ENCODE results near the gene PIK3C3.

Gene PIK3C3

DNA sequence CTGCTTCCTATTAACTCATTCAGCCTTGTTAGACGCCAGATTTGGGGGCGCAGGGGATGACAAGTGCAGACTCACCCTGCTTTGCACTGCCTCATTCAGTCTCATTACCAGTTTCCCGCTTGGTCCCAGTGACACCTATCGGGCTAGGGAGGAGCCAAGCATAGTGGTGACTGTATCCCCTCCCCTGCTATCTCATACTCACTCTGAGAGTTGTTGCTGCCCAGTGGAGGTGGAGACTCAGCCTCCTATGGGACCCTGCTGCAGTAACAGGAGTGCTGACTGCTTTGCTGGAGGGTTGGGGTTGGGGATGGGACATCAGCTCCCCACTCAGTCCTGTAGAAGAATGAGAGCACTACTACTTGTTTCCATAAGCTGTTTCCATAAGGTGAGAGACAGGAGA lies 21.3 kb upstream of the PIK3C3 start:
- WGBS, 2 experiments (ENCODE audit: insufficient coverage in 2 of 2), result 100% methylated on average over 2 of the region's 4 CpGs; no CpG with 5 or more reads in 1 of the 2 experiments
- H3K27ac ChIP-seq (ENCODE audit: low read depth, low read length, severe bottlenecking), result no peak overlapping the region
- H3K9me3 ChIP-seq (ENCODE audit: control insufficient read depth, low read length), result no peaks in the 10 kb centered on the region

GRCh38 chr18:41936471-41937134 lies 18.4 kb upstream of the PIK3C3 start:
- Histone ChIP-seq H3K4me1 (ENCODE audit: control insufficient read depth, insufficient read depth, low read length, poor library complexity, severe bottlenecking) (peaks cover 38% of the 10 kb centered on the region), H3K9me3 (ENCODE audit: control insufficient read depth, low read length) (no peaks in the 10 kb centered on the region), H3K27ac (ENCODE audit: low read depth, low read length, severe bottlenecking) (no peak overlapping the region), H3K4me3 (ENCODE audit: extremely low read depth, insufficient read depth, low read length, poor library complexity, severe bottlenecking) (no peak overlapping the region), H3K36me3 (ENCODE audit: control insufficient read depth, insufficient read depth, low read length) (no peaks in the 10 kb centered on the region)
- WGBS, 2 experiments (ENCODE audit: insufficient coverage in 2 of 2), result 71 to 88% methylated on average over 1 of the region's 2 CpGs

More for the DNA sequence above, 21.3 kb upstream of the PIK3C3 start:
- Histone ChIP-seq H3K4me3 (ENCODE audit: extremely low read depth, insufficient read depth, low read length, poor library complexity, severe bottlenecking) (no peak overlapping the region), H3K4me1 (ENCODE audit: control insufficient read depth, insufficient read depth, low read length, poor library complexity, severe bottlenecking) (peaks cover 13% of the 10 kb centered on the region), H3K36me3 (ENCODE audit: control insufficient read depth, insufficient read depth, low read length) (no peaks in the 10 kb centered on the region)

- WGBS, 2 experiments (ENCODE audit: insufficient coverage in 2 of 2), result 100% methylated on average over 1 of the region's 2 CpGs; no CpG with 5 or more reads in 1 of the 2 experiments
- Histone ChIP-seq H3K4me1 (ENCODE audit: control insufficient read depth, insufficient read depth, low read length, poor library complexity, severe bottlenecking) (peaks cover 45% of the 10 kb centered on the region), H3K27ac (ENCODE audit: low read depth, low read length, severe bottlenecking) (peak overlapping the region; percentile 94), H3K9me3 (ENCODE audit: control insufficient read depth, low read length) (no peaks in the 10 kb centered on the region), H3K36me3 (ENCODE audit: control insufficient read depth, insufficient read depth, low read length) (no peaks in the 10 kb centered on the region), H3K4me3 (ENCODE audit: extremely low read depth, insufficient read depth, low read length, poor library complexity, severe bottlenecking) (no peak overlapping the region)
These were observed 16.6 kb upstream of the PIK3C3 start for GRCh38 chr18:41938445-41938844.

GRCh38 chr18:41939326-41939725 lies 15.7 kb upstream of the PIK3C3 start:
- no peaks in the 10 kb centered on the region for H3K9me3 ChIP-seq (ENCODE audit: control insufficient read depth, low read length)
- H3K4me1 ChIP-seq (ENCODE audit: control insufficient read depth, insufficient read depth, low read length, poor library complexity, severe bottlenecking), result peaks cover 45% of the 10 kb centered on the region
- peak overlapping the region; percentile 94 for H3K27ac ChIP-seq (ENCODE audit: low read depth, low read length, severe bottlenecking)
- 80 to 100% methylated on average over 1 of the region's 1 CpG for WGBS, 2 experiments (ENCODE audit: insufficient coverage in 2 of 2)
- H3K36me3 ChIP-seq (ENCODE audit: control insufficient read depth, insufficient read depth, low read length), result no peaks in the 10 kb centered on the region
- no peak overlapping the region for H3K4me3 ChIP-seq (ENCODE audit: extremely low read depth, insufficient read depth, low read length, poor library complexity, severe bottlenecking)

GRCh38 chr18:41940506-41941215 lies 14.4 kb upstream of the PIK3C3 start:
- H3K4me1 ChIP-seq (ENCODE audit: control insufficient read depth, insufficient read depth, low read length, poor library complexity, severe bottlenecking), result peaks cover 45% of the 10 kb centered on the region
- peak overlapping the region; percentile 94 for H3K27ac ChIP-seq (ENCODE audit: low read depth, low read length, severe bottlenecking)
- 85 to 90% methylated on average over 1 to 2 of the region's 6 CpGs for whole genome bisulfite sequencing, 2 experiments (ENCODE audit: insufficient coverage in 2 of 2)
- no peaks in the 10 kb centered on the region for H3K36me3 ChIP-seq (ENCODE audit: control insufficient read depth, insufficient read depth, low read length)
- no peak overlapping the region for H3K4me3 ChIP-seq (ENCODE audit: extremely low read depth, insufficient read depth, low read length, poor library complexity, severe bottlenecking)
- no peaks in the 10 kb centered on the region for H3K9me3 ChIP-seq (ENCODE audit: control insufficient read depth, low read length)

GRCh38 chr18:41942254-41942653 lies 12.8 kb upstream of the PIK3C3 start:
- H3K9me3 ChIP-seq (ENCODE audit: control insufficient read depth, low read length), result no peaks in the 10 kb centered on the region
- WGBS, 2 experiments (ENCODE audit: insufficient coverage in 2 of 2), result 86 to 100% methylated on average over 2 of the region's 2 CpGs
- no peak overlapping the region for H3K4me3 ChIP-seq (ENCODE audit: extremely low read depth, insufficient read depth, low read length, poor library complexity, severe bottlenecking)

DNA sequence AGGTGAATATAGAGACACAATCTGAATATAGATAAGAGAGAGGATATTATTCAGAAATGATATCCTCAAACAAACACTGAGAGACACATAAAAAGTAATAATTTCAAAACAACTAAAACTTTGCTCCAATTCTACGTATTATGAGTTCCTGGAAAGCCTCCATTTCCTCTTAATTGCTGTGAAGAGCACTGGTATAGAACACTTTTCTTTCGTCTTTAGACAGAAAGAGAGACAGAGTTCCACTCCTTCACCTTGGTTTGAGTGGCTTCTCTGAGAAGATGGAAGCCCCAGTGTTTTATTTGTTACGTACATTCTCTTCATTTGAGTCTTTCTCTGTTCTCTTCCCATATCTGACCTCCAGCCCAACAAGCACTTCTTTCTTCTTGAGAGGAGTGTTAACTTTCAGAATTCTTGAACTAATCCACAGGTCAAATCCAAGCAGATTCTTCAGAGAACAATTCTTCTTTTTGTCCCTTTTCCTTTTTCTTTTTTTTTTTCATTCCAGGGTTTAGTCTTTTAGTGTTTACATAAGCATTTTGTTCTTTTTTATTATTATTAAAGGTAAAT lies 6.4 kb upstream of the PIK3C3 start:
- Histone ChIP-seq H3K9me3 (ENCODE audit: control insufficient read depth, low read length) (no peaks in the 10 kb centered on the region), H3K36me3 (ENCODE audit: control insufficient read depth, insufficient read depth, low read length) (no peaks in the 10 kb centered on the region), H3K4me3 (ENCODE audit: extremely low read depth, insufficient read depth, low read length, poor library complexity, severe bottlenecking) (no peak overlapping the region), H3K27ac (ENCODE audit: low read depth, low read length, severe bottlenecking) (no peak overlapping the region), H3K4me1 (ENCODE audit: control insufficient read depth, insufficient read depth, low read length, poor library complexity, severe bottlenecking) (no peaks in the 10 kb centered on the region)
- WGBS, 2 experiments (ENCODE audit: insufficient coverage in 2 of 2), result 89% methylated on average over 2 of the region's 3 CpGs

More at GRCh38 chr18:41942254-41942653, 12.8 kb upstream of the PIK3C3 start:
- Histone ChIP-seq H3K36me3 (ENCODE audit: control insufficient read depth, insufficient read depth, low read length) (no peaks in the 10 kb centered on the region), H3K27ac (ENCODE audit: low read depth, low read length, severe bottlenecking) (no peak overlapping the region), H3K4me1 (ENCODE audit: control insufficient read depth, insufficient read depth, low read length, poor library complexity, severe bottlenecking) (peaks cover 39% of the 10 kb centered on the region)

- 60% methylated on average over 1 of the region's 2 CpGs; no CpG with 5 or more reads in 1 of the 2 experiments for WGBS, 2 experiments (ENCODE audit: insufficient coverage in 2 of 2)
- Histone ChIP-seq H3K4me3 (ENCODE audit: extremely low read depth, insufficient read depth, low read length, poor library complexity, severe bottlenecking) (no peak overlapping the region), H3K4me1 (ENCODE audit: control insufficient read depth, insufficient read depth, low read length, poor library complexity, severe bottlenecking) (no peaks in the 10 kb centered on the region), H3K27ac (ENCODE audit: low read depth, low read length, severe bottlenecking) (no peak overlapping the region), H3K36me3 (ENCODE audit: control insufficient read depth, insufficient read depth, low read length) (no peaks in the 10 kb centered on the region), H3K9me3 (ENCODE audit: control insufficient read depth, low read length) (no peaks in the 10 kb centered on the region)
These were observed 5.7 kb upstream of the PIK3C3 start for GRCh38 chr18:41949206-41949920.

GRCh38 chr18:41955688-41956087 lies 654 bp downstream of the PIK3C3 start:
- WGBS, 2 experiments (ENCODE audit: insufficient coverage in 2 of 2), result 12 to 27% methylated on average over 4 to 11 of the region's 11 CpGs
- no peaks in the 10 kb centered on the region for H3K4me1 ChIP-seq (ENCODE audit: control insufficient read depth, insufficient read depth, low read length, poor library complexity, severe bottlenecking)
- H3K27ac ChIP-seq (ENCODE audit: low read depth, low read length, severe bottlenecking), result peak overlapping the region; percentile 58
- H3K4me3 ChIP-seq (ENCODE audit: extremely low read depth, insufficient read depth, low read length, poor library complexity, severe bottlenecking), result peak overlapping the region; percentile 84
- peaks cover 28% of the 10 kb centered on the region for H3K36me3 ChIP-seq (ENCODE audit: control insufficient read depth, insufficient read depth, low read length)
- H3K9me3 ChIP-seq (ENCODE audit: control insufficient read depth, low read length), result no peaks in the 10 kb centered on the region

DNA sequence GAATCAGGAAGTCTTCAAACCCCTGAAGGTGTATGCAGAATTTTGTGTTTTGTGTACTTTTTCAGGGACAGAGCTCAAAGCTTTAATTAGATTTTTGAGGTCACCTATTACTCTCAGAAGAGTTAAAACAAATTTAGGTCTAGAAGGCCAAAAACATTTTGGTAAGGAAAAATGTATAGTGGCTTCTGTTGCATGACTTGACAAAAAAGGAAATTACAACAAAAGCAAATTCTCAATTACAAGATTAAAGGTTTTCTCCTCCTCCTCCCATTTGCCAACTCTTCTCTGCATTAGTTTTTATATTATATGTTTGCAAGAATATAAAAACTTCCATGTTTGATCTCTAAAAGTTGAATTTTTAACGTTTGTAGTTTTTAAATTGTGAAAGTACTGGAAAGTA lies 4.0 kb downstream of the PIK3C3 start:
- WGBS, 2 experiments (ENCODE audit: insufficient coverage in 2 of 2), result no CpG with 5 or more reads among the region's 1 CpG
- no peak overlapping the region for H3K4me3 ChIP-seq (ENCODE audit: extremely low read depth, insufficient read depth, low read length, poor library complexity, severe bottlenecking)
- H3K36me3 ChIP-seq (ENCODE audit: control insufficient read depth, insufficient read depth, low read length), result peaks cover 38% of the 10 kb centered on the region
- no peaks in the 10 kb centered on the region for H3K4me1 ChIP-seq (ENCODE audit: control insufficient read depth, insufficient read depth, low read length, poor library complexity, severe bottlenecking)
- H3K27ac ChIP-seq (ENCODE audit: low read depth, low read length, severe bottlenecking), result no peak overlapping the region
- no peaks in the 10 kb centered on the region for H3K9me3 ChIP-seq (ENCODE audit: control insufficient read depth, low read length)
